Gastrocnemius medialis (tissue), 4 donors: ENCODE results near the gene LYST.

ENCODE experiments used
- POLR2A ChIP-seq, 2 donors: fragments of 450-650 bp; IDR thresholded peaks; one replicate each; pipeline ENCODE4 v1.6.1; 2017; ENCODE audit warnings: antibody characterized with exemption in 2 of 2, mild to moderate bottlenecking in 2 of 2, moderate library complexity in 2 of 2
- TF ChIP-seq, protein P1 (sequence below), 5 experiments: fragments of 450-650 bp in 3 of 5; fragments of 200-600 bp in 2 of 5; sonication (generic) in 2 of 5; IDR thresholded peaks in 4 of 5; conservative IDR thresholded peaks in 1 of 5; 1 replicate in 4 of 5; 2 replicates in 1 of 5; pipeline ENCODE4 v1.5.1; 2016 to 2019; ENCODE audit warnings: antibody characterized with exemption in 5 of 5, mild to moderate bottlenecking in 3 of 5, moderate library complexity in 3 of 5

DNA sequence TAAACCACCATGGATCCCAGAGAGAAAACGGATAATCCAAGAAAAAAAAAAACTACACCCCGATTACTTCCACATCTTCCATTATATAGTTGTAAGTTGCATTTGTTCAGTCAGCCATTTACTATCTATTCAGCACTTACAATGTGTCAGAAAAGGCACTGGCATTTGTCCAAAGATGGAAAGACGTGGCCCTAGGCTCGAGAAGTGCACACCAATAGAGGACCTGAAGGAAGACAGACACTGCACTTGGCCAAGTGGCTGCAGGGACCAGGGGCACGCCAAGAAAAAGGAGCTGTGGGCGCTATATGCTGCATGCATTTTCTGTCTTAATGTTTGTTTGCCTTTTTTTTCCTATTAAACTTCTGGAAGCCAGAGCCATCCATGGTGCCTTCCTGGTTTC lies 45.2 kb upstream of the LYST start:
- TF ChIP-seq, protein P1, sequence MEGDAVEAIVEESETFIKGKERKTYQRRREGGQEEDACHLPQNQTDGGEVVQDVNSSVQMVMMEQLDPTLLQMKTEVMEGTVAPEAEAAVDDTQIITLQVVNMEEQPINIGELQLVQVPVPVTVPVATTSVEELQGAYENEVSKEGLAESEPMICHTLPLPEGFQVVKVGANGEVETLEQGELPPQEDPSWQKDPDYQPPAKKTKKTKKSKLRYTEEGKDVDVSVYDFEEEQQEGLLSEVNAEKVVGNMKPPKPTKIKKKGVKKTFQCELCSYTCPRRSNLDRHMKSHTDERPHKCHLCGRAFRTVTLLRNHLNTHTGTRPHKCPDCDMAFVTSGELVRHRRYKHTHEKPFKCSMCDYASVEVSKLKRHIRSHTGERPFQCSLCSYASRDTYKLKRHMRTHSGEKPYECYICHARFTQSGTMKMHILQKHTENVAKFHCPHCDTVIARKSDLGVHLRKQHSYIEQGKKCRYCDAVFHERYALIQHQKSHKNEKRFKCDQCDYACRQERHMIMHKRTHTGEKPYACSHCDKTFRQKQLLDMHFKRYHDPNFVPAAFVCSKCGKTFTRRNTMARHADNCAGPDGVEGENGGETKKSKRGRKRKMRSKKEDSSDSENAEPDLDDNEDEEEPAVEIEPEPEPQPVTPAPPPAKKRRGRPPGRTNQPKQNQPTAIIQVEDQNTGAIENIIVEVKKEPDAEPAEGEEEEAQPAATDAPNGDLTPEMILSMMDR (IDR thresholded peaks at IDR 0.05 in 4 of 5, conservative IDR thresholded peaks at IDR 0.05 in 1 of 5): no peak
- no peak for TF ChIP-seq POLR2A (IDR thresholded peaks at IDR 0.05)
